Measurements from ENCODE around the gene ACBD5. TPM values are rescaled to one million over a fixed set of nuclear protein-coding genes. Genes with fewer than 3 reads are reported as not detected.
"Not testable (repeated sequence)": the region's sequence is repeated elsewhere in the genome, so short reads cannot be mapped to it uniquely, and the experiment has no call there.

Gene ACBD5
- total RNA-seq, 5 donors from 2014 or later (not counting 1 experiment from before 2014, with no cell fraction given): 20.7 to 21.2 (median 21.1) TPM

DNA sequence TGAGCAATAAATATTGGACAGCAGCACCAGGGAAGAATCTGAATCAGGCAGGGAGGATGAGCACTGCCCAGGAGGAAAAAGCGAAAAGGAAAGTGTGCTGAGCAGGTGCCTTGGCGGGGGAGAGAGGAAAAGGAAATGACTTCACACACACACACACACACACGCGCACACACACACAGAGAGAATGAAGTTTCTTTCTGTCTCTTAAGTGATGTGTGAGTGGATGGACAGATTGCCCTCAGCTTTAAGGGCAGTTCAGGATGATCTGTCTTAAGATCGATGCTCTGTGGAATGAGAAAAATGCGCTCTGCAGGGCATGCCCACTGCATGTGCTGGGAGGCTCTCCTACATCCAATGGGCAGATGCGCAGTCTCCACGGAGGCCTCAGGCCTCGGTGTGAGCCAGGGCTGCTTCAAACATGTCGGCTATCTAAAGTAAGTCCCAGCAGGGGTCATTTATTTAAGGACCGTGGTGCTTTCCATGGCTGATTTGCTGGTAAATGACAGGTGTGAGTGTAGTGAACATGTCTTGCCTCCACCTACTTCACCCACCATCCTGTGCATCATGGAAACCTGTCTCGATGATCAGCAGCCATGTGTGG lies 2.5 kb upstream of the ACBD5 start:
- Histone ChIP-seq H3K4me3 (ENCODE audit: control insufficient read depth in 1 of 2, extremely low read depth in 1 of 2, low read length in 1 of 2) (peak overlapping the region; percentile 65 to 96), H3K4me1 (ENCODE audit: control insufficient read depth in 1 of 2, extremely low read depth in 1 of 2, insufficient read depth in 2 of 2, low read length in 2 of 2) (peaks cover 15 to 32% of the 10 kb centered on the region in 2 experiments), H3K27ac (ENCODE audit: low read length) (peak overlapping the region; percentile 97), H3K36me3 (ENCODE audit: control insufficient read depth in 2 of 2, extremely low read depth in 1 of 2, insufficient read depth in 1 of 2, low read length in 1 of 2) (no peaks in the 10 kb centered on the region), H3K9me3 (no peaks in the 10 kb centered on the region), H3K27me3 (replicated peaks in 1 of 2; ENCODE audit: control insufficient read depth in 2 of 2, extremely low read depth in 1 of 2, insufficient read depth in 2 of 2, low read length in 1 of 2) (no peaks in the 10 kb centered on the region)
- no peaks in the 10 kb centered on the region for H3K9me3 Mint-ChIP-seq
- no CpG with 5 or more reads among the region's 12 CpGs for WGBS (ENCODE audit: insufficient coverage)
- H3K4me3 Mint-ChIP-seq: peak overlapping the region; percentile 93 to 98 (median 98)
- POLR2A ChIA-PET: interaction anchor here (0.5 to 1.8 kb wide), 8 partner anchors 14 to 1307 kb away, joined by 3 to 14 read pairs (median 4); partner anchors contain the start of gene YME1L1 (in 2 of the 2)
- no peaks in the 10 kb centered on the region for H3K36me3 Mint-ChIP-seq
- ATAC-seq (replicated peaks in 1 of 4) (peak; percentile 32 to 54 (median 38)), DNase-seq (peak; percentile 30 to 89 (median 61))
- peak overlapping the region; percentile 96 to 99 for H3K27ac Mint-ChIP-seq
- H3K4me1 Mint-ChIP-seq: peaks cover 27 to 41% (median 36%) of the 10 kb centered on the region in 3 donors
- no peaks in the 10 kb centered on the region for H3K27me3 Mint-ChIP-seq
- CTCF ChIA-PET: interaction anchor here (0.6 to 1.8 kb wide), 12 partner anchors 8 to 517 kb away, joined by 3 to 21 read pairs (median 4); partner anchors contain the start of genes MASTL (in 1 of the 2) and YME1L1 (in 1 of the 2)

DNA sequence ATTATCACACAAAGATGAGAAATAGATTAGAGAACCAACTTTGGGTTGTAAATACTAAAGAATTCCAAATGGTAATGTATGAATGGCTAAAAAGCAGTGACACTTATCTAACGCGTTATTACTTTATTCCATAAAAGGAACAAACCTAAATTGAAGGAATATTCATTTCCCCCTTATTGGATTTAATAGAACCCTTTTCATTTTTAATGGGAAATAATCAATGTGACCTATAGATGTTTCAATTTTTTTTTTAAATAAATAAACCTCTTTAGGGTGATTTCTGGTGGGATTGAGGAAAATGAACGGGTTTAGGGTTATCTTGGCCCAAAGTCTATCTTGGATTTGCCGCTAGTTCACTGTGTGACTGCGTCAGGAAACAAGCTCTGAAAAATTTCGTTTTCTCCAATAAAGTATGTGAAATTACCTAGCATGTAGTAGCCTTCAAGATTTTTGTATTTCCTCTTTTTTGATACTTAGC lies 1.9 kb upstream of the ACBD5 start:
- no peaks in the 10 kb centered on the region for H3K9me3 ChIP-seq
- no CpG with 5 or more reads among the region's 6 CpGs for WGBS (ENCODE audit: insufficient coverage)
- ATAC-seq (replicated peaks in 1 of 4) (peak in 2 of 4 experiments; percentile 1 to 12), DNase-seq (no peak)
- no peaks in the 10 kb centered on the region for H3K36me3 ChIP-seq (ENCODE audit: control insufficient read depth in 2 of 2, extremely low read depth in 1 of 2, insufficient read depth in 1 of 2, low read length in 1 of 2)
- peaks cover 15 to 38% of the 10 kb centered on the region in 2 experiments for H3K4me1 ChIP-seq (ENCODE audit: control insufficient read depth in 1 of 2, extremely low read depth in 1 of 2, insufficient read depth in 2 of 2, low read length in 2 of 2)
- Mint-ChIP-seq H3K9me3 (no peaks in the 10 kb centered on the region), H3K4me3 (peak overlapping the region; percentile 93 to 98 (median 98)), H3K27ac (peak overlapping the region; percentile 96 to 99), H3K4me1 (peaks cover 30 to 43% (median 37%) of the 10 kb centered on the region in 3 donors), H3K27me3 (no peaks in the 10 kb centered on the region), H3K36me3 (no peaks in the 10 kb centered on the region)
- H3K4me3 ChIP-seq (ENCODE audit: control insufficient read depth in 1 of 2, extremely low read depth in 1 of 2, low read length in 1 of 2): peak overlapping the region; percentile 96
- CTCF ChIA-PET: interaction anchor here (0.6 to 1.8 kb wide), 11 partner anchors 8 to 516 kb away, joined by 3 to 21 read pairs (median 4); partner anchors contain the start of genes MASTL (in 1 of the 2) and YME1L1 (in 1 of the 2)
- H3K27me3 ChIP-seq (replicated peaks in 1 of 2; ENCODE audit: control insufficient read depth in 2 of 2, extremely low read depth in 1 of 2, insufficient read depth in 2 of 2, low read length in 1 of 2): no peaks in the 10 kb centered on the region
- peak overlapping the region; percentile 97 for H3K27ac ChIP-seq (ENCODE audit: low read length)
- POLR2A ChIA-PET: interaction anchor here in 1 of 2 donors (0.6 to 1.8 kb wide), 5 partner anchors 15 to 1308 kb away, joined by 3 to 14 read pairs (median 4); partner anchors contain the start of gene YME1L1

- Histone ChIP-seq H3K27ac (ENCODE audit: low read length) (peak overlapping the region; percentile 97), H3K27me3 (replicated peaks in 1 of 2; ENCODE audit: control insufficient read depth in 2 of 2, extremely low read depth in 1 of 2, insufficient read depth in 2 of 2, low read length in 1 of 2) (no peaks in the 10 kb centered on the region), H3K36me3 (ENCODE audit: control insufficient read depth in 2 of 2, extremely low read depth in 1 of 2, insufficient read depth in 1 of 2, low read length in 1 of 2) (no peaks in the 10 kb centered on the region), H3K9me3 (no peaks in the 10 kb centered on the region), H3K4me1 (ENCODE audit: control insufficient read depth in 1 of 2, extremely low read depth in 1 of 2, insufficient read depth in 2 of 2, low read length in 2 of 2) (peaks cover 15 to 39% of the 10 kb centered on the region in 2 experiments), H3K4me3 (ENCODE audit: control insufficient read depth in 1 of 2, extremely low read depth in 1 of 2, low read length in 1 of 2) (peak overlapping the region; percentile 96)
- Mint-ChIP-seq H3K36me3 (no peaks in the 10 kb centered on the region), H3K4me3 (peak overlapping the region; percentile 93 to 98 (median 98)), H3K27ac (peak overlapping the region; percentile 96 to 99), H3K27me3 (no peaks in the 10 kb centered on the region), H3K9me3 (no peaks in the 10 kb centered on the region), H3K4me1 (peaks cover 36 to 43% (median 37%) of the 10 kb centered on the region in 3 donors)
- DNase-seq (peak; percentile 66 to 94 (median 80)), ATAC-seq (replicated peaks in 1 of 4) (peak; percentile 69 to 80 (median 74))
- ChIA-PET CTCF (interaction anchor here (0.6 to 1.8 kb wide), 10 partner anchors 9 to 516 kb away, joined by 3 to 21 read pairs (median 4); partner anchors contain the start of genes MASTL (in 1 of the 2) and YME1L1 (in 1 of the 2)), POLR2A (interaction anchor here in 1 of 2 donors (1.0 to 1.8 kb wide), 3 partner anchors 15 to 1093 kb away, joined by 4 to 10 read pairs (median 4); partner anchors contain the start of gene YME1L1)
- WGBS (ENCODE audit: insufficient coverage): under 1% methylated on average over 39 of the region's 59 CpGs
These were observed 1.3 kb upstream of the ACBD5 start for GRCh38 chr10:27241652-27242472.

DNA sequence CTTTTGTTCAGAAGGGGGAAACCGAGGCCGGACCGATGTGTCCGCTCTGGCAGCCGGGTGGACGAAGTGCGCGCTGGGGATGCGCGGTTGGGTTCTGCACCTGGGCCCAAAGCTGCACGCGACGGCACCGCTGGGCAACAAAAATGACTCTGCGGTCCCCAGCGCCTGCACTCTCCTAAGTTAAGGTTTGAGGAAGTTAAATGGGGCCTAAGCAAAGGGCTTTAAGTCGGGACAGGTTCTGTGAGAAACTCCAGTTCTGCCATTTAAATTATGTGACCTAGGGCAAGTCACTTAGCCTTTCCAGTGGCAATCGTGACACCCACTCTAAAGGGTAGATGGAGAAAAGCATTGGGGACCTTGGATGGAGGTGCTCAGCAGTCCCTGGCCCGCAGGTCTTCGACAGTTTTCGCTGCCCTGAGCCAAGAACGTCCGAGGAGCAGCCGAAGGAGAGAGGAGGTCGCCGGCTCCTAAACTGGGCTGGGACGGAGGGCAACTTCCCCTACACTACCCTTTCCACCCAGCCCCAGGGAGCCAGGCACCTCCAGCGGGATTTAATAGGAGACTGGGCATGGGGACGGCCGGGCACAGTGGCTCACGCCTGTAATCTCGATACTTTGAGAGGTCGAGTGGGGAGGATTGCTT lies 534 bp upstream of the ACBD5 start:
- peaks cover 15 to 41% of the 10 kb centered on the region in 2 experiments for H3K4me1 ChIP-seq (ENCODE audit: control insufficient read depth in 1 of 2, extremely low read depth in 1 of 2, insufficient read depth in 2 of 2, low read length in 2 of 2)
- Mint-ChIP-seq H3K4me1 (peaks cover 39 to 43% (median 40%) of the 10 kb centered on the region in 3 donors), H3K27me3 (no peaks in the 10 kb centered on the region), H3K27ac (peak overlapping the region; percentile 96 to 99), H3K4me3 (peak overlapping the region; percentile 93 to 98 (median 98)), H3K9me3 (no peaks in the 10 kb centered on the region), H3K36me3 (no peaks in the 10 kb centered on the region)
- H3K27me3 ChIP-seq (replicated peaks in 1 of 2; ENCODE audit: control insufficient read depth in 2 of 2, extremely low read depth in 1 of 2, insufficient read depth in 2 of 2, low read length in 1 of 2): no peaks in the 10 kb centered on the region
- CTCF ChIA-PET: no interaction called here
- ATAC-seq (replicated peaks in 1 of 4) (peak; percentile 18 to 32 (median 28)), DNase-seq (peak in 19 of 35 experiments; percentile 7 to 64 (median 32))
- no peaks in the 10 kb centered on the region for H3K9me3 ChIP-seq
- peak overlapping the region; percentile 96 for H3K4me3 ChIP-seq (ENCODE audit: control insufficient read depth in 1 of 2, extremely low read depth in 1 of 2, low read length in 1 of 2)
- no peaks in the 10 kb centered on the region for H3K36me3 ChIP-seq (ENCODE audit: control insufficient read depth in 2 of 2, extremely low read depth in 1 of 2, insufficient read depth in 1 of 2, low read length in 1 of 2)
- peak overlapping the region; percentile 97 for H3K27ac ChIP-seq (ENCODE audit: low read length)
- 8% methylated on average over 14 of the region's 33 CpGs for WGBS (ENCODE audit: insufficient coverage)
- POLR2A ChIA-PET: no interaction called here

GRCh38 chr10:27237531-27237930 lies 3.1 kb downstream of the ACBD5 start:
- 100% methylated on average over 4 of the region's 8 CpGs for WGBS (ENCODE audit: insufficient coverage)
- peaks cover 0 to 17% of the 10 kb centered on the region in 2 donors for H3K36me3 ChIP-seq (ENCODE audit: control insufficient read depth in 2 of 2, extremely low read depth in 1 of 2, insufficient read depth in 1 of 2, low read length in 1 of 2)
- not testable (repeated sequence) for H3K9me3 ChIP-seq; H3K27me3 Mint-ChIP-seq; H3K4me3 ChIP-seq (ENCODE audit: control insufficient read depth in 1 of 2, extremely low read depth in 1 of 2, low read length in 1 of 2); H3K36me3 Mint-ChIP-seq; H3K27ac Mint-ChIP-seq; H3K27me3 ChIP-seq (replicated peaks in 1 of 2; ENCODE audit: control insufficient read depth in 2 of 2, extremely low read depth in 1 of 2, insufficient read depth in 2 of 2, low read length in 1 of 2); DNase-seq; ATAC-seq (replicated peaks in 1 of 4); H3K27ac ChIP-seq (ENCODE audit: low read length); H3K4me3 Mint-ChIP-seq; H3K9me3 Mint-ChIP-seq
- peaks cover 28 to 31% (median 29%) of the 10 kb centered on the region in 3 donors for H3K4me1 Mint-ChIP-seq
- peaks cover 7 to 33% of the 10 kb centered on the region in 2 experiments for H3K4me1 ChIP-seq (ENCODE audit: control insufficient read depth in 1 of 2, extremely low read depth in 1 of 2, insufficient read depth in 2 of 2, low read length in 2 of 2)
- ChIA-PET CTCF (interaction anchor here in 1 of 2 donors (0.6 kb wide), 2 partner anchors 14 to 222 kb away, joined by 3 to 4 read pairs; no protein-coding TSS in a partner anchor), POLR2A (interaction anchor here in 1 of 2 donors (0.6 kb wide), 1 partner anchor 53 kb away, joined by 3 read pairs; no protein-coding TSS in a partner anchor)
